ENCODE data around the gene PPCDC. TPM values are rescaled to one million over a fixed set of nuclear protein-coding genes. Genes with fewer than 3 reads are reported as not detected.

Gene PPCDC
- total RNA-seq, 1 donor from 2014 or later: 13.5 TPM

DNA sequence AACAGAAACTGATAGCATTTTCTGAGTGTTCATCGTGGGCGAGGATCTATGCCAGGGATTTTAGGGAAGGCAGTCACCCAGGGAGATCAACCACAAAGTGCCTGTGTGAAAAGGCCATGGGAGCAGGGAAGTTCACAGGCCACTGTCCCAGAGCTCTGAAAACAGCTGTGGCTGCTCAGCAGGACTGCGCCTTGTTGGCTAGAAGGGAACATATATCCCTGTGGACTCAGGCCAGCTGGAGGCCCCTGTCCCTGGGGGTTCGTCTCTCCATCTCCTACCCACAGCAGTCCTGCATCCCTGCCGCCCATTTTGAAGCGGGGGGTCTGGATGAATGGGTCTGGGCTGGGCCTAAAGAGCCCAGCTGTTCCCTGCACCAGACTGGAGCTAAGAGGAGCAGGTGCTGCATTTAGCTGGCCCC lies 27.8 kb downstream of the PPCDC start:
- H3K4me3 Mint-ChIP-seq: no peak overlapping the region
- H3K27ac Mint-ChIP-seq: no peak overlapping the region
- TF ChIP-seq, protein P1, sequence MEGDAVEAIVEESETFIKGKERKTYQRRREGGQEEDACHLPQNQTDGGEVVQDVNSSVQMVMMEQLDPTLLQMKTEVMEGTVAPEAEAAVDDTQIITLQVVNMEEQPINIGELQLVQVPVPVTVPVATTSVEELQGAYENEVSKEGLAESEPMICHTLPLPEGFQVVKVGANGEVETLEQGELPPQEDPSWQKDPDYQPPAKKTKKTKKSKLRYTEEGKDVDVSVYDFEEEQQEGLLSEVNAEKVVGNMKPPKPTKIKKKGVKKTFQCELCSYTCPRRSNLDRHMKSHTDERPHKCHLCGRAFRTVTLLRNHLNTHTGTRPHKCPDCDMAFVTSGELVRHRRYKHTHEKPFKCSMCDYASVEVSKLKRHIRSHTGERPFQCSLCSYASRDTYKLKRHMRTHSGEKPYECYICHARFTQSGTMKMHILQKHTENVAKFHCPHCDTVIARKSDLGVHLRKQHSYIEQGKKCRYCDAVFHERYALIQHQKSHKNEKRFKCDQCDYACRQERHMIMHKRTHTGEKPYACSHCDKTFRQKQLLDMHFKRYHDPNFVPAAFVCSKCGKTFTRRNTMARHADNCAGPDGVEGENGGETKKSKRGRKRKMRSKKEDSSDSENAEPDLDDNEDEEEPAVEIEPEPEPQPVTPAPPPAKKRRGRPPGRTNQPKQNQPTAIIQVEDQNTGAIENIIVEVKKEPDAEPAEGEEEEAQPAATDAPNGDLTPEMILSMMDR (IDR thresholded peaks at IDR 0.05): no peak
- ATAC-seq (ENCODE audit: low read depth) (no peak), DNase-seq (no peak)
- peaks cover 6% of the 10 kb centered on the region for H3K36me3 Mint-ChIP-seq (ENCODE audit: low read depth)
- intact Hi-C loops (cut with micrococcal nuclease): no loop called here
- H3K27me3 Mint-ChIP-seq: no peaks in the 10 kb centered on the region
- POLR2A ChIA-PET: interaction anchor here (0.6 kb wide), 1 partner anchor 8 kb away, joined by 3 read pairs; no protein-coding TSS in a partner anchor
- H3K4me1 Mint-ChIP-seq: peaks cover 18% of the 10 kb centered on the region
- H3K9me3 Mint-ChIP-seq: no peaks in the 10 kb centered on the region
- CTCF ChIA-PET: no interaction called here

DNA sequence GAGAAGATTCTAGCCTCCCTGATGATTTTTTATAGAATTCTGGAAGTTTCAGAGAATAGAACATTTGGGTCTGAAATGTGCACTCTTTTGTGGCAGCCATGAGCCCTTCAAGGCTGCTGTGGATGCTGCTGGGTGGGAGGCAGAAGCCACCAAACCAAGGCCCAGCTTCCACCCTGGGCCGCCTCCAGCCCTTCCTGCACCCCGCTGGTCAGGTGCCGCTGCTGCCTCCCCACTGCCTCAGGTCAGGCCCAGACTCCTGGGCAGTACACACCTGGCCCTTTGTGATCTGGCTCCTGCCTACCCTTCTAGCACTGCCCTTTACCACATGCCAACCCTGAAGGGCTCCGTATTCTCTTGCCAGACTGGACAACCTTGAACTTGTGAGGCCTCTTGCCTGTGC lies 28.3 kb downstream of the PPCDC start:
- no peaks in the 10 kb centered on the region for H3K27me3 Mint-ChIP-seq
- no peak for ATAC-seq (ENCODE audit: low read depth)
- ChIA-PET POLR2A (interaction anchor here (0.6 to 1.3 kb wide), 2 partner anchors 8 kb away, joined by 3 to 7 read pairs; no protein-coding TSS in a partner anchor), CTCF (no interaction called here)
- TF ChIP-seq, protein P1 (IDR thresholded peaks at IDR 0.05): no peak
- no peak overlapping the region for H3K27ac Mint-ChIP-seq
- H3K36me3 Mint-ChIP-seq (ENCODE audit: low read depth): peaks cover 6% of the 10 kb centered on the region
- H3K4me3 Mint-ChIP-seq: no peak overlapping the region
- no peak for DNase-seq
- no peaks in the 10 kb centered on the region for H3K9me3 Mint-ChIP-seq
- H3K4me1 Mint-ChIP-seq: peaks cover 13% of the 10 kb centered on the region
- intact Hi-C loops (cut with micrococcal nuclease): no loop called here

DNA sequence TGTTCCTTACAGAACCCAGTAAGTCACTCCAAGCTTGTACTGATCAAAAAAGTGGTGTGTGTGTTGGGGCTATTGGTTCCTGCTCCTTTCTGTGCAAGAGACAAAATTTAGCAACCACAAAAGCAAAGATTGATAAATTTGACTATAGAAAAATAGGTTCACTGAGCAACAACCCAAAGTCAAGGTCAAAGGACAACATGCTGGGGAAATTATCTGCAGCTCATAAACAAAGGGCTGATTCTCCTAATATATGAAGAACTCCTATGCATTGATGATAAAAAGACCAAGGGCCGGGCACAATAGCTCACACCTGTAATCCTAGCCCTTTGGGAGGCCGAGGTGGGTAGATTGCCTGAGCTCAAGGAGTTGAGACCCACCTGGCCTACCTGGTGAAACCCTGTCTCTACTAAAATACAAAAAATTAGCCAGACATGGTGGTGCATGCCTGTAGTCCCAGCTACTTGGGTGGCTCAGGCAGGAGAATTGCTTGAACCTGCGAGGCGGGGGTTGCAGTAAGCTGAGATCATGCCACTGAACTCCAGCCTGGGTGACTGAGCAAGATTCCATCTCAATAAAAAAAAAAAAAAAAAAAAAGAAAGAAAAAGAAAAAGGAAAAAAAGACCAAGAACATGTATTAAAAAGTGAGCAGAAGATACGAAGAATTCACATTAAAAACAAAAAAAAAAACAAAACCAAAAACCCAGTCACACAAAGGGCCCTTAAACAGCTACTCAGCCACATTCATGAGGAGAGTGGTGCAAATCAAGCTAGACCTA lies 29.8 kb downstream of the PPCDC start:
- ChIA-PET CTCF (interaction anchor here (0.6 to 0.7 kb wide), 2 partner anchors 68 to 118 kb away, joined by 3 read pairs; no protein-coding TSS in a partner anchor), POLR2A (interaction anchor here (0.7 to 1.3 kb wide), 3 partner anchors 10 to 615 kb away, joined by 3 to 7 read pairs (median 6); no protein-coding TSS in a partner anchor)
- no peak overlapping the region for H3K27ac Mint-ChIP-seq
- intact Hi-C loops (cut with micrococcal nuclease): no loop called here
- H3K9me3 Mint-ChIP-seq: no peaks in the 10 kb centered on the region
- DNase-seq: no peak
- no peak for ATAC-seq (ENCODE audit: low read depth)
- H3K4me1 Mint-ChIP-seq: no peaks in the 10 kb centered on the region
- no peak overlapping the region for H3K4me3 Mint-ChIP-seq
- no peaks in the 10 kb centered on the region for H3K27me3 Mint-ChIP-seq
- H3K36me3 Mint-ChIP-seq (ENCODE audit: low read depth): peaks cover 6% of the 10 kb centered on the region
- TF ChIP-seq, protein P1 (IDR thresholded peaks at IDR 0.05): no peak

DNA sequence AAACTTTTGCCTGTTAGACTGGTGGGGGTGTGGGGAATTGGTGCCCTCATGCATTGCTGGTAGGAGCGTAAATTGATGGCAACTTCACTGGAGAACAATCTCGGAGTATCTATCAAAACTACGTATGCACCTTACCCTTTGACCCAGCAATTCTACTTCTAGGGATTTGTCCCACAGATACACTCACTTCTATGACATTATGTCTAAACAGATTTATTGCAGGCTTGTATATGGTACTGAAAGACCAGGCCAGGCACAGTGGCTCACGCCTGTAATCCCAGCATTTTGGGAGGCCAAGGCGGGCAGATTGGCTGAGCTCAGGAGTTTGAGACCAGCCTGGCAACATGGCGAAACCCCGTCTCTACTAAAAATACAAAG lies 30.3 kb downstream of the PPCDC start:
- Mint-ChIP-seq H3K36me3 (ENCODE audit: low read depth) (peaks cover 4% of the 10 kb centered on the region), H3K4me3 (no peak overlapping the region), H3K27ac (no peak overlapping the region), H3K9me3 (no peaks in the 10 kb centered on the region), H3K4me1 (no peaks in the 10 kb centered on the region), H3K27me3 (no peaks in the 10 kb centered on the region)
- ChIA-PET CTCF (interaction anchor here (0.7 to 1.1 kb wide), 2 partner anchors 11 to 69 kb away, joined by 3 read pairs; no protein-coding TSS in a partner anchor), POLR2A (interaction anchor here (0.7 kb wide), 1 partner anchor 16 kb away, joined by 6 read pairs; no protein-coding TSS in a partner anchor)
- intact Hi-C loops (cut with micrococcal nuclease): no loop called here
- TF ChIP-seq, protein P1 (IDR thresholded peaks at IDR 0.05): no peak
- no peak for ATAC-seq (ENCODE audit: low read depth)
- DNase-seq: no peak

DNA sequence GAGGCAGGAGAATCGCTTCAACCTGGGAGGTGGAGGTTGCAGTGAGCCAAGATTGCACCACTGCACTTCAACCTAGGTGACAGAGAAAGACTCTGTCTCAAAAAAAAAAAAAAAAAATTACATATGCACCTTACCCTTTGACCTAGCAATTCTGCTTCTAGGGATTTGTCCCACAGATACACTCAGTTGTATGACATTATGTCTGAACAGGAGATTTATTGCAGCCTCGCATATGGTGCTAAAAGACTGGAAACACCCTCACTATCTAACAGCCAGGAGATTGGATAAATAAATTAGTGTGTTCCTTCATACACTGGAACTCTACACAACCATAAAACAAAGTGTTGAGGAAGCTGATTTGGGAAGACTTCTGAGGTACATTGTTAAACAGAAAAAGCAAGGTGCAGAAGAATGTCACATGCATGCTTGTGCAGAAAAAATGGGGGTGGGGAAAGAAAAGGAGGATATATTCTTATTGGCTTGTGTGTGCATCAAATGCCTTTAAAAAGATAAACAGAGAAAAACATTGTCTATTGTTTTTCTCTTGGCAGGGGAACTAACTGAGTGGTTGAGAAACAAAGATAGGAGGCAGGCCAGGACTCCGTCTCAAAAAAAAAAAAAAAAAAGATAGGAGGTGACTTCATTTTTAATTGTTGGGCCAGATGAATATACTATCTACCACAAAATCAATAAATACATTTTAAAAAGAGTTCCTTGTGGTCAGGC lies 30.9 kb downstream of the PPCDC start:
- Mint-ChIP-seq H3K9me3 (no peaks in the 10 kb centered on the region), H3K4me1 (no peaks in the 10 kb centered on the region), H3K27me3 (no peaks in the 10 kb centered on the region), H3K4me3 (no peak overlapping the region), H3K36me3 (ENCODE audit: low read depth) (no peaks in the 10 kb centered on the region), H3K27ac (no peak overlapping the region)
- DNase-seq (no peak), ATAC-seq (ENCODE audit: low read depth) (no peak)
- ChIA-PET POLR2A (no interaction called here), CTCF (interaction anchor here (1.1 to 1.2 kb wide), 2 partner anchors 10 to 11 kb away, joined by 3 read pairs; no protein-coding TSS in a partner anchor)
- TF ChIP-seq, protein P1 (IDR thresholded peaks at IDR 0.05): no peak
- intact Hi-C loops (cut with micrococcal nuclease): no loop called here
